Stimulated activated naive CD4-positive, alpha-beta T cell treated with Interleukin-2 at 50 U/mL for 16 hours (primary cell): ENCODE data around the gene DNMT1.

Experiments
- DNase-seq: peaks from one replicate; lab custom pipeline; 2025; lab: John Stamatoyannopoulos, UW

DNMT1 gene

GRCh38 chr19:10139952-10140351 is 54.8 kb downstream of the DNMT1 start:
- DNase-seq, result no peak

- no peak for DNase-seq
These were observed 55.6 kb downstream of the DNMT1 start for GRCh38 chr19:10138879-10139795.

GRCh38 chr19:10137751-10138682 is 56.7 kb downstream of the DNMT1 start:
- DNase-seq, result no peak

GRCh38 chr19:10136936-10137335 is 57.8 kb downstream of the DNMT1 start:
- no peak for DNase-seq

- DNase-seq, result no peak
These were observed 59.0 kb downstream of the DNMT1 start for GRCh38 chr19:10135551-10136334.

GRCh38 chr19:10134040-10134439 is 60.7 kb downstream of the DNMT1 start:
- DNase-seq, result no peak

GRCh38 chr19:10133596-10133995 is 61.2 kb downstream of the DNMT1 start:
- DNase-seq, result no peak

- DNase-seq, result no peak
These were observed 61.8 kb downstream of the DNMT1 start for GRCh38 chr19:10132905-10133304.

- no peak for DNase-seq
These were observed 68.5 kb downstream of the DNMT1 start for GRCh38 chr19:10126213-10126639.

- no peak for DNase-seq
These were observed 70.3 kb downstream of the DNMT1 start for GRCh38 chr19:10124429-10124828.

- no peak for DNase-seq
These were observed 72.7 kb downstream of the DNMT1 start for GRCh38 chr19:10122045-10122444.

GRCh38 chr19:10120538-10121189 is 74.1 kb downstream of the DNMT1 start:
- DNase-seq, result no peak

GRCh38 chr19:10118960-10119359 is 75.8 kb downstream of the DNMT1 start:
- no peak for DNase-seq

GRCh38 chr19:10116866-10117616 is 77.7 kb downstream of the DNMT1 start:
- no peak for DNase-seq

- no peak for DNase-seq
These were observed 78.5 kb downstream of the DNMT1 start for GRCh38 chr19:10116085-10116865.

GRCh38 chr19:10115392-10116084 is 79.2 kb downstream of the DNMT1 start:
- DNase-seq, result no peak

- DNase-seq, result no peak
These were observed 79.9 kb downstream of the DNMT1 start for GRCh38 chr19:10114651-10115391.

GRCh38 chr19:10113964-10114650 is 80.6 kb downstream of the DNMT1 start:
- DNase-seq, result no peak
